ENCODE results near the gene CDH20.

DNA sequence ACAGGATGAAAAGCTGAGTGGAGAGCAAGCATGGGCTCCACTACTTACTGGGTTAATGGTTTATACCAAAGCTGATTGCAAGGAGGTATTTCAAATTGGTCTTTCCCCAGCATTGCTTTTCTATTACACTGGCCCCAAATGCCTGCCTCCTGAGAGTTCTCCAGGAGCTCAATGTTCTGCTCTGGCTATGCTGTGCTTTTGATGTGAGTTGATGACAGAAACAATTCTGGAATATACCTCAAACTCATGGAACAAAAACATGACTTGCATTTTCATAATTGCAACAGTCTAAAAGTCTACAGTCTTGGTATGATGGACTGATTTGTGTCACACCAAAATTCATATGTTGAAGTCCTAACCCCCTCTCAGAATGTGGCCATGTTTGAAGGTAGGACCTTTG lies 258.0 kb downstream of the CDH20 start:
- TF ChIP-seq POLR2A (IDR thresholded peaks at IDR 0.05; ENCODE audit: low read length) = no peak
- no peak for TF ChIP-seq GATA1 (IDR thresholded peaks at IDR 0.05; ENCODE audit: low read depth, low read length)
